Measurements from ENCODE around the gene CAPN10. TPM values are rescaled to one million over a fixed set of nuclear protein-coding genes. Genes with fewer than 3 reads are reported as not detected.
"Not testable (repeated sequence)": the region's sequence is repeated elsewhere in the genome, so short reads cannot be mapped to it uniquely, and the experiment has no call there.

CAPN10 gene
- 27.8 TPM for total RNA-seq

- peaks cover 9 to 21% of the 10 kb centered on the region in 2 donors for H3K36me3 ChIP-seq
- peak within 1 kb of the TSS; percentile 94 to 96 for H3K27ac ChIP-seq
- H3K4me1 ChIP-seq = peaks cover 20 to 28% of the 10 kb centered on the region in 2 donors
- TF ChIP-seq CTCF (IDR thresholded peaks at IDR 0.05) = no peak
- DNase-seq (ENCODE audit: low spot score in 2 of 2) = peak; percentile 87 to 98
- intact Hi-C loops (cut with DNase I) = loop anchor here (1.0 kb wide), 3 partner anchors 18 to 561 kb away; partner anchors contain the start of genes NDUFA10 and RNPEPL1
- peak within 1 kb of the TSS; percentile 97 to 99 for H3K4me3 ChIP-seq
- no peaks in the 10 kb centered on the region for H3K9me3 ChIP-seq
- H3K27me3 ChIP-seq = no peaks in the 10 kb centered on the region
These were observed at the start of gene CAPN10 for GRCh38 chr2:240586198-240586918. Gene CAPN10 (plus strand): TSS chr2:240586734. CDS start chr2:240586912, 178 bp downstream.

GRCh38 chr2:240538031-240538780 is 48.3 kb upstream of the CAPN10 start:
- Histone ChIP-seq H3K4me3 (no peak overlapping the region), H3K36me3 (peaks cover 12 to 18% of the 10 kb centered on the region in 2 donors), H3K9me3 (no peaks in the 10 kb centered on the region), H3K4me1 (no peaks in the 10 kb centered on the region), H3K27me3 (no peaks in the 10 kb centered on the region), H3K27ac (no peak overlapping the region)
- TF ChIP-seq CTCF (IDR thresholded peaks at IDR 0.05) = no peak
- peak in 1 of 2 donors; percentile 24 for DNase-seq (ENCODE audit: low spot score in 2 of 2)
- intact Hi-C loops (cut with DNase I) = no loop called here

GRCh38 chr2:240539101-240539500 is 47.4 kb upstream of the CAPN10 start:
- peaks cover 12 to 18% of the 10 kb centered on the region in 2 donors for H3K36me3 ChIP-seq
- H3K4me3 ChIP-seq; H3K27me3 ChIP-seq; H3K4me1 ChIP-seq; H3K9me3 ChIP-seq; H3K27ac ChIP-seq; intact Hi-C loops (cut with DNase I): not testable (repeated sequence)
- DNase-seq (ENCODE audit: low spot score in 2 of 2) = peak in 1 of 2 donors; percentile 22

GRCh38 chr2:240539906-240540305 is 46.6 kb upstream of the CAPN10 start:
- H3K9me3 ChIP-seq = no peaks in the 10 kb centered on the region
- H3K27me3 ChIP-seq = no peaks in the 10 kb centered on the region
- no peaks in the 10 kb centered on the region for H3K4me1 ChIP-seq
- intact Hi-C loops (cut with DNase I) = no loop called here
- H3K4me3 ChIP-seq = no peak overlapping the region
- TF ChIP-seq CTCF (IDR thresholded peaks at IDR 0.05) = no peak
- no peak overlapping the region for H3K27ac ChIP-seq
- DNase-seq (ENCODE audit: low spot score in 2 of 2) = peak in 1 of 2 donors; percentile 7
- H3K36me3 ChIP-seq = peaks cover 12 to 18% of the 10 kb centered on the region in 2 donors

GRCh38 chr2:240551288-240551687 is 35.2 kb upstream of the CAPN10 start:
- TF ChIP-seq CTCF (IDR thresholded peaks at IDR 0.05) = no peak
- no peaks in the 10 kb centered on the region for H3K27me3 ChIP-seq
- DNase-seq (ENCODE audit: low spot score in 2 of 2) = no peak
- H3K9me3 ChIP-seq = no peaks in the 10 kb centered on the region
- intact Hi-C loops (cut with DNase I) = no loop called here
- H3K4me3 ChIP-seq = no peak overlapping the region
- H3K36me3 ChIP-seq = peaks cover 3 to 23% of the 10 kb centered on the region in 2 donors
- H3K27ac ChIP-seq = no peak overlapping the region
- no peaks in the 10 kb centered on the region for H3K4me1 ChIP-seq

- TF ChIP-seq CTCF (IDR thresholded peaks at IDR 0.05) = no peak
These were observed 34.7 kb upstream of the CAPN10 start for GRCh38 chr2:240551811-240552210.

More at GRCh38 chr2:240551811-240552210, 34.7 kb upstream of the CAPN10 start:
- peaks cover 3 to 23% of the 10 kb centered on the region in 2 donors for H3K36me3 ChIP-seq
- no peak for DNase-seq (ENCODE audit: low spot score in 2 of 2)
- no peaks in the 10 kb centered on the region for H3K9me3 ChIP-seq
- no peak overlapping the region for H3K27ac ChIP-seq
- no peak overlapping the region for H3K4me3 ChIP-seq
- H3K4me1 ChIP-seq = no peaks in the 10 kb centered on the region
- no peaks in the 10 kb centered on the region for H3K27me3 ChIP-seq
- intact Hi-C loops (cut with DNase I) = no loop called here
